Smooth muscle cell (in vitro differentiated cells): ENCODE data around the gene CDH23. TPM values are rescaled to one million over a fixed set of nuclear protein-coding genes. Genes with fewer than 3 reads are reported as not detected.

Experiments used
- DNase-seq: peaks from one replicate; lab custom pipeline; 2025; ENCODE audit not compliant: unreplicated experiment; lab: John Stamatoyannopoulos, UW
- H2AFZ ChIP-seq: fragments of 200-600 bp; sonication (generic); 2 replicates; pipeline ENCODE4 v1.6.0; 2016; ENCODE audit warnings: antibody characterized with exemption, low read depth, mild to moderate bottlenecking
- H3F3A ChIP-seq: fragments of 200-600 bp; sonication (generic); 2 replicates; pipeline ENCODE4 v1.6.0; 2017; ENCODE audit warnings: antibody characterized with exemption, low read depth
- H3K27ac ChIP-seq: fragments of 200-600 bp; sonication (generic); 2 replicates; pipeline ENCODE4 v1.5.1; 2016; ENCODE audit warnings: low read depth, mild to moderate bottlenecking
- H3K27me3 ChIP-seq: fragments of 200-600 bp; sonication (generic); 2 replicates; pipeline ENCODE4 v1.6.1; 2016; ENCODE audit warnings: low read depth, mild to moderate bottlenecking
- H3K36me3 ChIP-seq: fragments of 200-600 bp; sonication (generic); 2 replicates; pipeline ENCODE4 v1.5.1; 2016; ENCODE audit warnings: low read depth
- H3K4me1 ChIP-seq: fragments of 200-600 bp; sonication (generic); 2 replicates; pipeline ENCODE4 v1.5.1; 2016; ENCODE audit warnings: low read depth
- H3K4me2 ChIP-seq: fragments of 200-600 bp; sonication (generic); 2 replicates; pipeline ENCODE4 v1.6.0; 2016; ENCODE audit warnings: mild to moderate bottlenecking
- H3K4me3 ChIP-seq: fragments of 200-600 bp; sonication (generic); 2 replicates; pipeline ENCODE4 v1.5.1; 2016; ENCODE audit warnings: mild to moderate bottlenecking
- H3K79me2 ChIP-seq: fragments of 200-600 bp; sonication (generic); 2 replicates; pipeline ENCODE4 v1.6.0; 2016; ENCODE audit warnings: low read depth, mild to moderate bottlenecking
- H3K9ac ChIP-seq: fragments of 200-600 bp; sonication (generic); 2 replicates; pipeline ENCODE4 v1.6.0; 2016; ENCODE audit warnings: low read depth
- H3K9me3 ChIP-seq: fragments of 200-600 bp; sonication (generic); replicated peaks from 2 replicates; pipeline ENCODE4 v1.5.1; 2016; ENCODE audit warnings: low read depth
- H4K20me1 ChIP-seq: fragments of 200-600 bp; sonication (generic); 2 replicates; pipeline ENCODE4 v1.6.0; 2016; ENCODE audit warnings: low read depth
- CTCF ChIP-seq: fragments of 200-600 bp; sonication (generic); IDR thresholded peaks from 2 replicates; pipeline ENCODE4 v1.5.1; 2017; ENCODE audit warnings: borderline replicate concordance, mild to moderate bottlenecking, antibody characterized with exemption; ENCODE audit not compliant: insufficient read depth, poor library complexity, severe bottlenecking
- WGBS: methylation state at CpG from one replicate; pipeline ENCODE4 v1.1.7; 2016; ENCODE audit warnings: low lambda C conversion rate; 5-methylcytosine and 5-hydroxymethylcytosine counted together
- polyA plus RNA-seq: library from polyadenylated mRNA; unstranded; fragments of >200 nt; fragmentation: Nextera tagmentation; extraction: Ambion mirVana; gene quantifications from 2 replicates; pipeline ENCODE4 v1.2.1, GENCODE V29; 2016
- total RNA-seq: library from RNA; depleted of rRNA; stranded (reverse); fragments of >200 nt; gene quantifications from 2 replicates; pipeline ENCODE4 v1.2.3, GENCODE V29; 2014

CDH23 gene
- total and polyA plus RNA-seq, 2 experiments from 2014 or later, result 0.99 to 2.5 TPM

GRCh38 chr10:71442859-71443570, 46.3 kb downstream of the CDH23 start:
- Histone ChIP-seq H3K4me2 (no peak overlapping the region), H3K9me3 (no peaks in the 10 kb centered on the region), H3K9ac (no peak overlapping the region), H3K4me1 (no peaks in the 10 kb centered on the region), H3K36me3 (no peaks in the 10 kb centered on the region), H3F3A (no peaks in the 10 kb centered on the region), H3K79me2 (no peaks in the 10 kb centered on the region), H3K4me3 (no peak overlapping the region), H3K27me3 (peaks cover 13% of the 10 kb centered on the region), H2AFZ (no peak overlapping the region), H3K27ac (no peak overlapping the region), H4K20me1 (no peaks in the 10 kb centered on the region)
- TF ChIP-seq CTCF, result no peak
- WGBS, result 85% methylated on average over 15 of the region's 15 CpGs
- no peak for DNase-seq

- H3K4me3 ChIP-seq, result no peak overlapping the region
- no peak for TF ChIP-seq CTCF
- no peak overlapping the region for H2AFZ ChIP-seq
- H3K9me3 ChIP-seq, result no peaks in the 10 kb centered on the region
- DNase-seq, result no peak
- no peaks in the 10 kb centered on the region for H4K20me1 ChIP-seq
- H3K9ac ChIP-seq, result no peak overlapping the region
- H3K27ac ChIP-seq, result no peak overlapping the region
- H3K79me2 ChIP-seq, result no peaks in the 10 kb centered on the region
- WGBS, result 73% methylated on average over 10 of the region's 10 CpGs
- H3K4me2 ChIP-seq, result no peak overlapping the region
- H3F3A ChIP-seq, result no peaks in the 10 kb centered on the region
- no peaks in the 10 kb centered on the region for H3K36me3 ChIP-seq
- H3K4me1 ChIP-seq, result no peaks in the 10 kb centered on the region
- peaks cover 13% of the 10 kb centered on the region for H3K27me3 ChIP-seq
Measured at GRCh38 chr10:71443676-71444075, 47.0 kb downstream of the CDH23 start.

GRCh38 chr10:71444284-71445054, 47.7 kb downstream of the CDH23 start:
- Histone ChIP-seq H3F3A (no peaks in the 10 kb centered on the region), H2AFZ (no peak overlapping the region), H3K79me2 (no peaks in the 10 kb centered on the region), H3K9ac (no peak overlapping the region), H3K9me3 (no peaks in the 10 kb centered on the region), H4K20me1 (no peaks in the 10 kb centered on the region), H3K4me3 (no peak overlapping the region), H3K4me1 (no peaks in the 10 kb centered on the region), H3K4me2 (no peak overlapping the region), H3K27ac (no peak overlapping the region), H3K27me3 (peaks cover 13% of the 10 kb centered on the region), H3K36me3 (no peaks in the 10 kb centered on the region)
- DNase-seq, result no peak
- WGBS, result 91% methylated on average over 4 of the region's 4 CpGs
- TF ChIP-seq CTCF, result no peak

- Histone ChIP-seq H3K27me3 (peaks cover 3% of the 10 kb centered on the region), H2AFZ (no peak overlapping the region), H4K20me1 (no peaks in the 10 kb centered on the region), H3K9me3 (no peaks in the 10 kb centered on the region), H3K4me1 (no peaks in the 10 kb centered on the region), H3F3A (no peaks in the 10 kb centered on the region), H3K36me3 (no peaks in the 10 kb centered on the region), H3K79me2 (no peaks in the 10 kb centered on the region), H3K27ac (no peak overlapping the region), H3K4me3 (no peak overlapping the region), H3K9ac (no peak overlapping the region), H3K4me2 (no peak overlapping the region)
- DNase-seq, result no peak
- WGBS, result 62% methylated on average over 2 of the region's 2 CpGs
- TF ChIP-seq CTCF, result no peak
Measured at GRCh38 chr10:71447676-71448075, 51.0 kb downstream of the CDH23 start.
